HG03378 (cell line): ENCODE measurements around the gene ASPG.
"Not testable (repeated sequence)": the region's sequence is repeated elsewhere in the genome, so short reads cannot be mapped to it uniquely, and the experiment has no call there.

Experiments used
- ATAC-seq: cut with Tn5 transposase; IDR thresholded peaks from one replicate; pipeline ENCODE4 v1.9.1; 2021; ENCODE audit warnings: mild to moderate bottlenecking, moderate library complexity; ENCODE audit not compliant: unreplicated experiment

Gene ASPG

GRCh38 chr14:104144911-104145825 lies 59.7 kb downstream of the ASPG start:
- ATAC-seq, result no peak

DNA sequence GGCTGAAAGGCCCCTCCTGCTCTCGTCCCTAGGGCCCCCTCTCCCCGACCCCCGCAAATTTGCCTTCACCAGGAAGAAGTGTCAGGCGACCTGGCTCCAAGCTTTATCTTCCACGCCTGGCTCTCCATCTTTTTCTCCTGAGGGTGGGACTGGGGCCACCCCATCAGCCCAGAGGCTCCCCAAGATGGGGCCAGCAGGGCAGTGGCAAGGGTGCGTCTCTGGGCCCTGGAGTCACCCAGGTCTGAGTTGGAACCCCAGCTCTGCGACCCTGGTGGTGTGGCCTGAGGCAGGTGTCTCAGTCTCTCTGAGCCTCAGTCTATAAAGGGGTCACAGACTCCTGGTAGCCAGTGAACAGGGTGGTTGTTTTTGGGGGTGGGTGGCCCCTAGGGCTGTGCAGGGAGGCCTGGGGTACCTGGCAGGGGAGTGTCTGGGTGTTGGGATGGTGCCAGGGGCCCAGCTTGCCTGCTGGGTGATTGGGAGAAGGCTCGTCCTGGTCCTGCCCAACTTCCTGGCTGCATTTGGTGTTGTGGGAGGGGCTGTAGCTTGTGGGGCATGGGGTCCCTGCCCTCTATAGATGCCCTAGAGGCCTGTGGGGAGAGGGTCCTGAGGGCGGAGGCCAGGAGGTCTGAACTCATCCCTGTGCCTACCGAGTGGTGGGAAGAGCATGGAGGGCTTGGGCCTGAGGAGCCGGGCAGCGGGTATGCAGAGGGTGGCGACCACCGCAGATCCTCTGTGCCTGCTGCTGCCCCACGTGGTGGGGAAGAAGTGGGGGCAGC lies 60.5 kb downstream of the ASPG start:
- no peak for ATAC-seq

- ATAC-seq, result no peak
Observed at GRCh38 chr14:104146651-104147345, 61.3 kb downstream of the ASPG start.

DNA sequence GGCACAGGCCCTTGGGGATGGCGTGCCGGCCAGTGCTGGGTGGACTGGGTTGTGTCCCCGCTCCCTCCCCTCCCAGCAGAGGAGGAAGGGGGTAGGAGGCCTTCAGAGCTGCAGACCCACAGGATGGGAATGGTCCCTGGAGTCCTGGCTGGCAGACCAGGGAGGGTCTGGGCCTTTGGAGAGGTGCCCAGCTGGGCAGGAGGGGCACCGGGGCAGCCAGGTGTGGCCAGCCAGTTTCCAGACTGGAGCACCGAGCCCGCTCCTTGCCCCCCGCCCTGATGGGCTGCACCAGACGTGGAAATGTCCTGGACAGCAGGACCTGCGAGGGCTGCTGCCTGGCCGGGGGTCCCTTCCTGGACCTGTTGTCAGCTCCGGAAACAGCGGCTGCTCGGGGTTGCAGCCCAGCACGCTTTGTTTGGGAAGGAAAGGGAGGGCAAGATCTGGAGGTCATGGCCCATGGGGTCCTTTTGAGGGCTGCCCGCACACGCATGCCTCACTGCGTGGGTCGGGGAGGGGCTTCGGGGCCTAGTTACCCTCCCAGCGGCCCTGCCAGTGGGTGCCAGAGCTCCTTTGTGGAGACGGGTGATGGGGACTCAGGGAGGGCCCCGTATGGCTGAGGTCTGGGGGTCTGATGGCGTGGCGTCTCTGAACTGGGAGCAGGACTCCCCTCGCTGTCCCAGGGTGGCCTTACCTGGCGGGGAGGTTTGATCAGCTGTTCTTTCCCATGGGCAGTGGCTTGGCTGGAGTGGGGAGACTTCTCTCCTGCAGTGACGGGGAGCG lies 62.0 kb downstream of the ASPG start:
- ATAC-seq, result no peak

- no peak for ATAC-seq
Observed at GRCh38 chr14:104148433-104149277, 63.2 kb downstream of the ASPG start.

DNA sequence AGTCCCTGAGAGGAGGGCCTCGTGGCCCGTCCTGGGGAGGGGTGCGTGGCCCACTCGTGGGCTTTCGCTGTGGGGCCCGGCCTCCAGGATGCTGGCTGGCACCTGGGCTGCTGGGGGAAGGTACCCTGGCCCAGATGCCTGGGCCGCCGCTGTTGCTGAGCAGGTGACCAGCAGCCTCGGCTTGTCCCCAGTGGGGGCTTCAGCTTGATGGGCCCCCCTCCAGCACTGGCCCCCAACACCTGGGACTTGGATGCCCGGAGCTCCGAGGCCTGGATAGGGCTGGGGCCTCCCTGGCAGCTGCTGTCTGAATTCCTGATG lies 63.7 kb downstream of the ASPG start:
- ATAC-seq, result no peak

- ATAC-seq, result no peak
Observed at GRCh38 chr14:104149617-104150135, 64.2 kb downstream of the ASPG start.

- ATAC-seq, result no peak
Observed at GRCh38 chr14:104150136-104151025, 64.9 kb downstream of the ASPG start.

GRCh38 chr14:104151026-104151381 lies 65.5 kb downstream of the ASPG start:
- ATAC-seq, result no peak

- ATAC-seq, result no peak
Observed at GRCh38 chr14:104151566-104152245, 66.2 kb downstream of the ASPG start.

- no peak for ATAC-seq
Observed at GRCh38 chr14:104152246-104152575, 66.7 kb downstream of the ASPG start.

DNA sequence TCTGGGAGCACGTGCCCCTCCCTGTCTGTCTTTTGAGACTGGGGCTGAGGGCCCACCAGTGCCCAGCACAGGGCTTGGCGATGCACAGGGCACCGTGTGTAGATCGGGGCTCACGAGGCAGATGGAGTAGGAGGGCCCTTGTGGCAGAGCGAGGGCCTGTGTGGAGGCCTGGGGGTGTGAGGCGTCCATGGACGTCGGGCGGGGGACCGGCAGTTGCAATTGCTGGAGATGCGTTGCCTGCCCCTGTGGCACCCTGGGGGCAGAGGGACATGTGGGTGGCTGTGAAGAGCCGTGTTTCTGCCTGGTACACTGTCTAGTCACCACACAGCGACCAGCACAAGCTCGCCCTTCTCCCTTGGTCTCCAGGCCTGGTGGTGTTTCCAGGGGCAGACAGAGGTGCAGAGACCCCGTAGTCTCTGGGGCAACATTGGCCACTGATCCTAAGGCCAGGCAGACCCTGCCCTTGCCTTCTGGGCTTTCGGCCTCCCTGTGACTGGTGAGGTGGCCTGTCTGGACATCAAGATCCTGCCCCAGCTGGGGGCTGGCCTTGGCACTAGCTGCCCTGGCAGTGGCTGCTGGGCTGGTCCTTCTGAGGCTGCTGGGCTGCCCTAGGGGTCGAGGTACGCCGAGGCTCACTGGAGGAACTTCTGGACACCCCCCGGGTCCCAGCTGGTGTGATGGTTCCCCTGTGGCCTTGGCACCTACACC lies 67.3 kb downstream of the ASPG start:
- ATAC-seq, result no peak

GRCh38 chr14:104153394-104153755 lies 67.9 kb downstream of the ASPG start:
- not testable (repeated sequence) for ATAC-seq

DNA sequence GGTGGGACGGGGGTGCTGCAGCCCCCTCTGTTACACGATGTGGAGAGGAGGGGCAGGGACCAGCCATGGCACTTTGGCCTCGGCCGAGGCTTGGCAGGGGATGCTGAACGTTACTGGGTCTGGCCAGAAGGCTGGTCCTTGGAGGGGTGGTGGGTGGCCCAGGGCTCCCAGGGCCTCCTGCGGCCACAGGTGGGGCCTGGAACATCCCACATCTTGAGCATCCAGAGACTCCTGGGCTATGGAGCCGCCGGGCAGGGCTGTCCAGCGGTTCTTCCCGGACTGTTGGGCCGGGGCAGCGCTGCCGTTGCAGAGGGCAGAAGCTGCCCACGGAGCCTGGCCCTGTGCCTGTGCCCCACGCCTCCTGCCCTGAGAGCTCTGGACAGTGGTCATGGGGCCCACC lies 68.7 kb downstream of the ASPG start:
- ATAC-seq, result no peak

DNA sequence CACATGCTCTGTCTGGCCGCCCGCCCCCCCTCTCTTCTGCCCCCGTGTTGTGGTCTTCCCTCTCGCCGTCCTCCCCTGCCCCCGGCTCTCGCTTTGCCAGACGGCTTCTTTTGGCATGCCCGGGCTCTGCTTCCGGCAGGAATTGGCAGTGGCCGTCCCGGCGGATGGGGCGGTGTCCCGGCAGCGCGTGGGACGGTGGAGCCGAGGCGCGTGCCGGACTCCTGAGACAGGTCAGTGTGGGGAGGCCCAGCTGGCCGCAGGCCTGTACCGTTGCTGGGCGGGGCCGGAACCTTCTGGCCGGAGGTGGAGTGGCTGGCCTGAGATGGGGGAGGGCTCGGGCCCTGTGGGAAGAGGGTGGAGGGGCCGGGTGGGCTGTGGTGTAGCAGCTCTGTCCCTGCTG lies 70.0 kb downstream of the ASPG start:
- no peak for ATAC-seq

GRCh38 chr14:104156142-104156541 lies 70.6 kb downstream of the ASPG start:
- no peak for ATAC-seq

DNA sequence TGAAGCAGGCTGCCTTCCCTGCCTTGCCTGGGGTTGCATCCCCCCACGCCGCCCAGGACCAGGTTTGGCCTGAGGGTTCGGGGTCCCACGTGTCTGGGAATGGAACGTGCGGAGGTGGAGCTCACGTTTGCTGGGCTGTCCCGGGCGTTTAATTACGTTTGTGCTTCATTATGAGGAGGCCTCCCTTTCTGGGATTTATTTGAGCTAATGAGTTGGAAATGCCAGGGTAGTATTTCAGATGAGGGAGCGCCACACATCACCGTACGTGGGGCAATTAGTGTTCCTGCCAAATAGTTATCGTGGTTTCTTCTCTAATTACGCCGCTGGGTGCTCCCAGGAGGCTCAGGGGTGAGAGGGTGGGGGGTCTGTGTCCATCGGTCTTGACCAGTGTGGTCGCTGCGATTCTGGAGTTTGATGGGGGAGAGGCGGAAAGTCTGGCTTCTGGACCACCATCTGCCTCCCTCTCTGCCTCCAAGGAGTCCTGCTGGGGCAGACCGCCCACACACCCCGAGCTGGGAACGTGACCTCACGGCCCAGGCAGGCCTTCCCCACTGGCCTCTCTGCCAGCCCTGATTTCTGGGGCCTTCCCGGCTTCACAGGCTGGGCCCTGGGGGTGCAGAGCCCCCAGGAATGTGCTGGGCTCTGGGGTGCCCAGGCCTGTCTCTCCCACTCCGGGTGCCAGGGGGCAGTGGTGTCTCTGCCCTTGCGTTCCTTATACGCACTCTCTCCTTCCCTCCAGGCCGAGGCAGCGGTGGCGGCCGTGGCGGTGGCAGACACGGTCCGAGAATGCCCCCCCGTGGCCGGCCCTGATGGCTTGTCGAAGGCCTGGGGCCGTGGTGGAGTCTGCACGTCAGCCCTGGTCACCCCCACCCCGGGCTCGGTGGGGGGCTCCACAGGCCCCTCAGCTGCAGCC lies 71.8 kb downstream of the ASPG start:
- no peak for ATAC-seq
